GM12878 (cell line): ENCODE data around the gene COL4A2. TPM values are rescaled to one million over a fixed set of nuclear protein-coding genes. Genes with fewer than 3 reads are reported as not detected.

Experiments
- ATAC-seq: fragments of 200-7000 bp; cut with Tn5 transposase; 3 replicates; pipeline ENCODE4 v1.9.1; 2020; ENCODE audit warnings: mild to moderate bottlenecking, moderate library complexity
- BruUV-seq: library from RNA; stranded (reverse); fragments of 400-500 nt; replicated peaks from 2 replicates; lab custom pipeline; 2021; lab: Mats Ljungman, UMichigan
- CTCF ChIA-PET: fragments of 300-600 bp; sonication (Branson Sonifier 250); formaldehyde crosslinking; extraction: SDS; loops from one replicate; lab custom pipeline; 2021; ENCODE audit warnings: inconsistent platforms; lab: Yijun Ruan, JAX
- POLR2A ChIA-PET: fragments of 350-600 bp; formaldehyde crosslinking; extraction: SDS; loops from one replicate; lab custom pipeline; 2021; ENCODE audit warnings: inconsistent platforms; lab: Charles Lee
- RAD21 ChIA-PET: fragments of 300-600 bp; sonication (Branson Sonifier 250); formaldehyde crosslinking; loops from one replicate; lab custom pipeline; 2023; ENCODE audit warnings: antibody characterized with exemption; ENCODE audit not compliant: unreplicated experiment; lab: Charles Lee
- SMC1A ChIA-PET: fragments of 300-600 bp; sonication (Branson Sonifier 250); formaldehyde crosslinking; loops from one replicate; lab custom pipeline; 2023; ENCODE audit not compliant: unreplicated experiment, uncharacterized antibody; lab: Charles Lee
- DNase-seq: peaks from one replicate; pipeline ENCODE4 v3.0.0-alpha.2; 2011; ENCODE audit warnings: low read depth, low spot score
- FAIRE-seq: peaks from 3 replicates; lab custom pipeline; 2011; peaks lifted over from hg19 to GRCh38; lab: Jason Lieb, UNC
- H2AFZ ChIP-seq: 2 replicates; pipeline ENCODE4 v1.6.0; 2011; ENCODE audit warnings: low read depth, low read length, control low read depth; ENCODE audit not compliant: control insufficient read depth
- H3K27ac ChIP-seq: 2 replicates; pipeline ENCODE4 v1.5.1; 2011; ENCODE audit warnings: control low read depth; ENCODE audit not compliant: control insufficient read depth, insufficient read depth
- H3K27me3 ChIP-seq, 2 experiments: replicated peaks in 1 of 2; 2 replicates each; pipeline versions ENCODE4 v1.6.0 to v1.6.1; 2011; ENCODE audit warnings: low read length in 1 of 2; ENCODE audit not compliant: control insufficient read depth in 2 of 2, insufficient read depth in 2 of 2
- H3K36me3 ChIP-seq, 2 experiments: 2 replicates each; pipeline ENCODE4 v1.5.1; 2011; ENCODE audit warnings: low read length in 1 of 2; ENCODE audit not compliant: control insufficient read depth in 2 of 2, insufficient read depth in 2 of 2
- H3K4me1 ChIP-seq: 2 replicates; pipeline ENCODE4 v1.6.1; 2011; ENCODE audit warnings: mild to moderate bottlenecking, low read length, moderate library complexity, mixed read lengths; ENCODE audit not compliant: control insufficient read depth, insufficient read depth
- H3K4me2 ChIP-seq: 2 replicates; pipeline ENCODE4 v1.6.0; 2011; ENCODE audit warnings: control low read depth; ENCODE audit not compliant: control insufficient read depth, insufficient read depth
- H3K4me3 ChIP-seq: fragments of 200-600 bp; sonication (generic); 2 replicates; pipeline ENCODE4 v1.5.1; 2016
- H3K79me2 ChIP-seq: 2 replicates; pipeline ENCODE4 v1.6.0; 2011; ENCODE audit warnings: low read length; ENCODE audit not compliant: control insufficient read depth, insufficient read depth
- H3K9ac ChIP-seq: 2 replicates; pipeline ENCODE4 v1.8.0; 2011; ENCODE audit warnings: low read length, control low read depth, mixed read lengths; ENCODE audit not compliant: control insufficient read depth, insufficient read depth
- H3K9me3 ChIP-seq: replicated peaks from 3 replicates; pipeline ENCODE4 v1.5.1; 2011; ENCODE audit warnings: mild to moderate bottlenecking, low read length; ENCODE audit not compliant: control insufficient read depth, insufficient read depth
- H4K20me1 ChIP-seq: 2 replicates; pipeline ENCODE4 v1.6.0; 2011; ENCODE audit not compliant: control insufficient read depth, insufficient read depth
- IKZF1 ChIP-seq: fragments of 450-650 bp; conservative IDR thresholded peaks from 2 replicates; pipeline ENCODE4 v1.6.1; 2017; ENCODE audit warnings: antibody characterized with exemption, mild to moderate bottlenecking
- NBN ChIP-seq: fragments of 450-650 bp; IDR thresholded peaks from 2 replicates; pipeline ENCODE4 v1.6.1; 2016
- YBX1 ChIP-seq: fragments of 450-650 bp; IDR thresholded peaks from 2 replicates; pipeline ENCODE4 v1.6.1; 2016; ENCODE audit warnings: antibody characterized with exemption
- WGBS: methylation state at CpG from one replicate; pipeline ENCODE4 v1.1.6; 2016; ENCODE audit warnings: low lambda C conversion rate; ENCODE audit not compliant: insufficient replicate concordance, insufficient coverage; ENCODE audit errors: missing lambda C conversion rate; 5-methylcytosine and 5-hydroxymethylcytosine counted together
- in situ Hi-C: fragments of 300-500 bp; cut with MboI; formaldehyde crosslinking; loops from 9 replicates; pipeline ENCODE4 v1.14.3; 2018; ENCODE audit warnings: mixed read lengths
- intact Hi-C: fragments of 100-400 bp; cut with micrococcal nuclease; formaldehyde crosslinking; loops from one replicate; pipeline ENCODE4 v1.14.2; 2022; ENCODE audit not compliant: unreplicated experiment
- polyA plus RNA-seq, 11 experiments: library from polyadenylated mRNA; depleted of rRNA in 4 of 11; unstranded in 6 of 11; stranded (reverse) in 5 of 11; fragments of >200 nt; fragmentation: Nextera tagmentation in 4 of 11; fragmentation: Illumina TruSeq in 1 of 11; extraction: Ambion mirVana in 4 of 11; extraction: Trizol in 1 of 11; gene quantifications; 1 replicate in 1 of 11; 2 replicates in 10 of 11; pipeline versions ENCODE4 v1.2.1 to v1.2.3, GENCODE V29; 2011 to 2016; ENCODE audit warnings: inconsistent platforms in 2 of 11, missing spikeins in 2 of 11, low read depth in 1 of 11
- total RNA-seq, 4 experiments: library from RNA; depleted of rRNA in 3 of 4; stranded (reverse); fragments of >200 nt in 3 of 4; fragmentation: Illumina TruSeq in 1 of 4; extraction: Trizol in 1 of 4; gene quantifications; 2 replicates each; pipeline versions ENCODE4 v1.2.1 to v1.2.3, GENCODE V29; 2013 to 2021
- TF ChIP-seq, protein P1 (sequence below): IDR thresholded peaks from 2 replicates; pipeline ENCODE4 v1.6.1; 2012; ENCODE audit warnings: mild to moderate bottlenecking, low read depth, low read length
- TF ChIP-seq, protein P2 (sequence below): IDR thresholded peaks from 2 replicates; pipeline ENCODE4 v1.6.1; 2012; ENCODE audit warnings: low read depth, low read length, improper control_type of control experiment
- TF ChIP-seq, protein P3 (sequence below): fragments of 450-650 bp; IDR thresholded peaks from 2 replicates; pipeline ENCODE4 v1.6.1; 2017; ENCODE audit warnings: mild to moderate bottlenecking, moderate library complexity
- TF ChIP-seq, protein P4 (sequence below): fragments of 450-650 bp; IDR thresholded peaks from 2 replicates; pipeline ENCODE4 v1.6.1; 2017; ENCODE audit warnings: antibody characterized with exemption, mild to moderate bottlenecking, moderate library complexity

COL4A2 gene
- total and polyA plus RNA-seq, 10 of the 15 experiments (the other 5 are each of a cell fraction or from before 2014, with no cell fraction given), result 0.16 to 1.6 (median 0.62) TPM; not detected in 3

DNA sequence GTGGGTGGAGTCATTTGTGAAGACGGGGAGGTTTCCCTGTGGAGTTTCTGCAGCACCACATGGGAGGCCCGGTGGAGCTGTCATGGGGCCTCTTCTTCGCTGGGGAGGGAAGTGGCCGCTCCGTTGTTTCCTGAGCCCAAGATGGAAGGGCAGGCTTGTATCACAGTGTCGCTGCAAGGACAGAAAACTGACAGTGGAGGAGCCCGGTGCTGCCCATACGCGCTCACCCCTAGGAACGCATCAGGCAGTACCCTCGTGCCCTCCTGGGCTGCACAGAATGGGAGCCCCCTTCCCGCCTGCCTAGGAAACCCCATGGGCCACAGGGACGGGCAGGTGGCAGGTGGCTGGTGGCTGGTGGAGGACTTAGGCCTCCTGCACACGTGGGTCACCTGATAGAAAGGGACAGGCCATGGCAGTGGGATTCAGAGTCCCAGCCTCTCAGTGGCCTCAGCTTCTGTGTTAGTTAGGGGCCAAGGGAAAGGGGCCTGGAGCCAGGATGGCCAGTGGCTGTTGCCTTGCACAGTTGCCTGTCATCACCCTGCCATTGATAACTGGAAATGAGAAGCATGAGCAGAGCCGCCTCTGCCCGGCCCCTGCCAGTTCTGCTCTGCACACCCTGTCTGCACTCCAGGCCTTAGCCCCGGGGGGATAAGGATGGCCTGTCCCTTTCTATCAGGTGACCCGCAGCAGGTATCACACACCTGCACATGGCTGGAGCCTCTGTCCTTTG, 7.6 kb downstream of the COL4A2 start (continued):
- TF ChIP-seq, protein P1, sequence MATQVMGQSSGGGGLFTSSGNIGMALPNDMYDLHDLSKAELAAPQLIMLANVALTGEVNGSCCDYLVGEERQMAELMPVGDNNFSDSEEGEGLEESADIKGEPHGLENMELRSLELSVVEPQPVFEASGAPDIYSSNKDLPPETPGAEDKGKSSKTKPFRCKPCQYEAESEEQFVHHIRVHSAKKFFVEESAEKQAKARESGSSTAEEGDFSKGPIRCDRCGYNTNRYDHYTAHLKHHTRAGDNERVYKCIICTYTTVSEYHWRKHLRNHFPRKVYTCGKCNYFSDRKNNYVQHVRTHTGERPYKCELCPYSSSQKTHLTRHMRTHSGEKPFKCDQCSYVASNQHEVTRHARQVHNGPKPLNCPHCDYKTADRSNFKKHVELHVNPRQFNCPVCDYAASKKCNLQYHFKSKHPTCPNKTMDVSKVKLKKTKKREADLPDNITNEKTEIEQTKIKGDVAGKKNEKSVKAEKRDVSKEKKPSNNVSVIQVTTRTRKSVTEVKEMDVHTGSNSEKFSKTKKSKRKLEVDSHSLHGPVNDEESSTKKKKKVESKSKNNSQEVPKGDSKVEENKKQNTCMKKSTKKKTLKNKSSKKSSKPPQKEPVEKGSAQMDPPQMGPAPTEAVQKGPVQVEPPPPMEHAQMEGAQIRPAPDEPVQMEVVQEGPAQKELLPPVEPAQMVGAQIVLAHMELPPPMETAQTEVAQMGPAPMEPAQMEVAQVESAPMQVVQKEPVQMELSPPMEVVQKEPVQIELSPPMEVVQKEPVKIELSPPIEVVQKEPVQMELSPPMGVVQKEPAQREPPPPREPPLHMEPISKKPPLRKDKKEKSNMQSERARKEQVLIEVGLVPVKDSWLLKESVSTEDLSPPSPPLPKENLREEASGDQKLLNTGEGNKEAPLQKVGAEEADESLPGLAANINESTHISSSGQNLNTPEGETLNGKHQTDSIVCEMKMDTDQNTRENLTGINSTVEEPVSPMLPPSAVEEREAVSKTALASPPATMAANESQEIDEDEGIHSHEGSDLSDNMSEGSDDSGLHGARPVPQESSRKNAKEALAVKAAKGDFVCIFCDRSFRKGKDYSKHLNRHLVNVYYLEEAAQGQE, result no peak
- TF ChIP-seq, protein P2, sequence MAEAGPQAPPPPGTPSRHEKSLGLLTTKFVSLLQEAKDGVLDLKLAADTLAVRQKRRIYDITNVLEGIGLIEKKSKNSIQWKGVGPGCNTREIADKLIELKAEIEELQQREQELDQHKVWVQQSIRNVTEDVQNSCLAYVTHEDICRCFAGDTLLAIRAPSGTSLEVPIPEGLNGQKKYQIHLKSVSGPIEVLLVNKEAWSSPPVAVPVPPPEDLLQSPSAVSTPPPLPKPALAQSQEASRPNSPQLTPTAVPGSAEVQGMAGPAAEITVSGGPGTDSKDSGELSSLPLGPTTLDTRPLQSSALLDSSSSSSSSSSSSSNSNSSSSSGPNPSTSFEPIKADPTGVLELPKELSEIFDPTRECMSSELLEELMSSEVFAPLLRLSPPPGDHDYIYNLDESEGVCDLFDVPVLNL, result no peak
- TF ChIP-seq IKZF1, result no peak

DNA sequence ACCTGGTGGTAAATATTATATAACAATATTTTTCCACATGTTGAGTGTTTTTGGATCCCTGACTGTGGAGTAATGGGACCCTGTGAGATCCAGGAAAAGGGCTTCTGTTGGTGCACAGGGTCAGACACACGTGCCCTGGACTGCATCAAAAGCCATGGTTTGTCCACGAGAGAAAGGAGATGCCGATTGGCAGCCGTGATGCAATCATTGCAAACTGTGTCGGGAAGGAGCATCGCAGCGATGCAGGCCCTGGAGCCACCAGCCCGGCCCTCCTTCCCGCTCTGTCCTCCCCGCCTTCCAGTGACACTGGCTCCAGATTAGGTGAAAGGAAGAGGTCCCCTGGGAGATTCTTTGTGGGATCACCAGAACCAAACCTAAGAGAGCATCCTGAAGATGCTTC, 9.1 kb downstream of the COL4A2 start:
- no peak overlapping the region for H3K4me3 ChIP-seq
- H2AFZ ChIP-seq, result no peak overlapping the region
- H3K4me1 ChIP-seq, result no peaks in the 10 kb centered on the region
- CTCF ChIA-PET, result no interaction called here
- H3K27me3 ChIP-seq, result peaks cover 3 to 7% of the 10 kb centered on the region in 2 experiments; a peak in 3 of 4 replicates
- SMC1A ChIA-PET, result no interaction called here
- H3K79me2 ChIP-seq, result no peaks in the 10 kb centered on the region
- H3K36me3 ChIP-seq, result no peaks in the 10 kb centered on the region
- RAD21 ChIA-PET, result no interaction called here
- no TSS peak for BruUV-seq
- FAIRE-seq (no peak), DNase-seq (no peak), ATAC-seq (no peak)
- in situ Hi-C loops, result no loop called here
- whole genome bisulfite sequencing, result 46% methylated on average over 10 of the region's 10 CpGs
- H3K9ac ChIP-seq, result no peak overlapping the region
- intact Hi-C loops, result no loop called here
- H4K20me1 ChIP-seq, result no peaks in the 10 kb centered on the region
- no peaks in the 10 kb centered on the region for H3K9me3 ChIP-seq
- H3K4me2 ChIP-seq, result no peak overlapping the region
- POLR2A ChIA-PET, result no interaction called here
- TF ChIP-seq NBN (no peak), YBX1 (no peak)
- TF ChIP-seq, protein P3, sequence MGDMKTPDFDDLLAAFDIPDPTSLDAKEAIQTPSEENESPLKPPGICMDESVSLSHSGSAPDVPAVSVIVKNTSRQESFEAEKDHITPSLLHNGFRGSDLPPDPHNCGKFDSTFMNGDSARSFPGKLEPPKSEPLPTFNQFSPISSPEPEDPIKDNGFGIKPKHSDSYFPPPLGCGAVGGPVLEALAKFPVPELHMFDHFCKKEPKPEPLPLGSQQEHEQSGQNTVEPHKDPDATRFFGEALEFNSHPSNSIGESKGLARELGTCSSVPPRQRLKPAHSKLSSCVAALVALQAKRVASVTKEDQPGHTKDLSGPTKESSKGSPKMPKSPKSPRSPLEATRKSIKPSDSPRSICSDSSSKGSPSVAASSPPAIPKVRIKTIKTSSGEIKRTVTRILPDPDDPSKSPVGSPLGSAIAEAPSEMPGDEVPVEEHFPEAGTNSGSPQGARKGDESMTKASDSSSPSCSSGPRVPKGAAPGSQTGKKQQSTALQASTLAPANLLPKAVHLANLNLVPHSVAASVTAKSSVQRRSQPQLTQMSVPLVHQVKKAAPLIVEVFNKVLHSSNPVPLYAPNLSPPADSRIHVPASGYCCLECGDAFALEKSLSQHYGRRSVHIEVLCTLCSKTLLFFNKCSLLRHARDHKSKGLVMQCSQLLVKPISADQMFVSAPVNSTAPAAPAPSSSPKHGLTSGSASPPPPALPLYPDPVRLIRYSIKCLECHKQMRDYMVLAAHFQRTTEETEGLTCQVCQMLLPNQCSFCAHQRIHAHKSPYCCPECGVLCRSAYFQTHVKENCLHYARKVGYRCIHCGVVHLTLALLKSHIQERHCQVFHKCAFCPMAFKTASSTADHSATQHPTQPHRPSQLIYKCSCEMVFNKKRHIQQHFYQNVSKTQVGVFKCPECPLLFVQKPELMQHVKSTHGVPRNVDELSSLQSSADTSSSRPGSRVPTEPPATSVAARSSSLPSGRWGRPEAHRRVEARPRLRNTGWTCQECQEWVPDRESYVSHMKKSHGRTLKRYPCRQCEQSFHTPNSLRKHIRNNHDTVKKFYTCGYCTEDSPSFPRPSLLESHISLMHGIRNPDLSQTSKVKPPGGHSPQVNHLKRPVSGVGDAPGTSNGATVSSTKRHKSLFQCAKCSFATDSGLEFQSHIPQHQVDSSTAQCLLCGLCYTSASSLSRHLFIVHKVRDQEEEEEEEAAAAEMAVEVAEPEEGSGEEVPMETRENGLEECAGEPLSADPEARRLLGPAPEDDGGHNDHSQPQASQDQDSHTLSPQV, result no peak
- TF ChIP-seq, protein P4, sequence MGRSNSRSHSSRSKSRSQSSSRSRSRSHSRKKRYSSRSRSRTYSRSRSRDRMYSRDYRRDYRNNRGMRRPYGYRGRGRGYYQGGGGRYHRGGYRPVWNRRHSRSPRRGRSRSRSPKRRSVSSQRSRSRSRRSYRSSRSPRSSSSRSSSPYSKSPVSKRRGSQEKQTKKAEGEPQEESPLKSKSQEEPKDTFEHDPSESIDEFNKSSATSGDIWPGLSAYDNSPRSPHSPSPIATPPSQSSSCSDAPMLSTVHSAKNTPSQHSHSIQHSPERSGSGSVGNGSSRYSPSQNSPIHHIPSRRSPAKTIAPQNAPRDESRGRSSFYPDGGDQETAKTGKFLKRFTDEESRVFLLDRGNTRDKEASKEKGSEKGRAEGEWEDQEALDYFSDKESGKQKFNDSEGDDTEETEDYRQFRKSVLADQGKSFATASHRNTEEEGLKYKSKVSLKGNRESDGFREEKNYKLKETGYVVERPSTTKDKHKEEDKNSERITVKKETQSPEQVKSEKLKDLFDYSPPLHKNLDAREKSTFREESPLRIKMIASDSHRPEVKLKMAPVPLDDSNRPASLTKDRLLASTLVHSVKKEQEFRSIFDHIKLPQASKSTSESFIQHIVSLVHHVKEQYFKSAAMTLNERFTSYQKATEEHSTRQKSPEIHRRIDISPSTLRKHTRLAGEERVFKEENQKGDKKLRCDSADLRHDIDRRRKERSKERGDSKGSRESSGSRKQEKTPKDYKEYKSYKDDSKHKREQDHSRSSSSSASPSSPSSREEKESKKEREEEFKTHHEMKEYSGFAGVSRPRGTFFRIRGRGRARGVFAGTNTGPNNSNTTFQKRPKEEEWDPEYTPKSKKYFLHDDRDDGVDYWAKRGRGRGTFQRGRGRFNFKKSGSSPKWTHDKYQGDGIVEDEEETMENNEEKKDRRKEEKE, result no peak
- H3K27ac ChIP-seq, result no peak overlapping the region
